Activated CD8-positive, alpha-beta memory T cell treated with anti-CD3 and anti-CD28 coated beads for 36 hours (primary cell): ENCODE results near the gene ZNF605. TPM values are rescaled to one million over a fixed set of nuclear protein-coding genes. Genes with fewer than 3 reads are reported as not detected.

ENCODE experiments used
- CTCF ChIA-PET: fragments of 350-600 bp; sonication (Branson Sonifier 250); formaldehyde crosslinking; loops from one replicate; lab custom pipeline; 2021; ENCODE audit warnings: antibody characterized with exemption; lab: Charles Lee
- POLR2A ChIA-PET: fragments of 350-600 bp; sonication (Branson Sonifier 250); formaldehyde crosslinking; loops from one replicate; lab custom pipeline; 2021; ENCODE audit warnings: antibody characterized with exemption; lab: Charles Lee
- total RNA-seq, 2 experiments: library from RNA; stranded (reverse); gene quantifications; one replicate each; pipeline ENCODE4 v1.2.3, GENCODE V29; 2021

The ZNF605 gene
- total RNA-seq, 2 experiments from 2014 or later = 5.3 to 6.9 TPM

DNA sequence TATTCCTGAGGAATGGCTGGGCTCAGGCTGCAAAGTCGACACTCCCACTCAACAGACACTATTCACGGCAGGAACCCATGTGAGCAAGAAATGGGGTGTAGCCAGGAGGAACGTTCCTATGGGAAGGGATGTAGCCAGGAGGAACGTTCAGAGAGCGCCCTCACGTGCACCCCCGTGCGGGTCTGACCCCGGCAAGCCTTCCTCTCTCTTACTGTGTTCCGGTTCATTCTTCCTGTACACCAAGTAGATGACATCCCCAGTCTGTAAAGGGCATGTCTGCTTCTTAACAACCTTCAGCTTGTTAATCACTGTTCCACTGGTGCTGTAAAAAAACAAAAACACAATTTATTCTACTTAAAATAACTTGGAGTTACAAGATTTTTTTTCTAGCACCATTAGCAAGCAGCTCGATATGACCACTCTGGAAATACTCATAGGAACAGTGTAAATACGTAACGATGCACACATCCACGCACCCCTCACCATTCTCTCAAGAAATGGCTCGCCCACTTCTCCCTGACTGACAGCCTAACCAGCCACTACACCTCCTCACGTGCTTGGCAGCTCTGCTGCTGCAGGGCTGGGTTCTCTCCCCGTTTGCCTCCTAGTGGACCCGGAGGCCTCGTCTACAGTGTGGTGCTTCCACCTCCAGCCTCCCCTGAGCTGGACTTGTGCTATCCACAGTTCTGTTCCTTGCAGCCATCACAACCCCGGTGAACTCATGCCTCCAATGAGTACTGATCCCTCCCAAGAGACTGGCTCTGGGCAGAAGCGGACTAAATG, 83.8 kb downstream of the ZNF605 start:
- POLR2A ChIA-PET = interaction anchor here (0.6 to 1.3 kb wide), 3 partner anchors 24 to 134 kb away, joined by 3 read pairs; partner anchors contain the start of gene GOLGA3
- CTCF ChIA-PET = interaction anchor here (1.4 kb wide), 1 partner anchor 32 kb away, joined by 5 read pairs; no protein-coding TSS in a partner anchor

DNA sequence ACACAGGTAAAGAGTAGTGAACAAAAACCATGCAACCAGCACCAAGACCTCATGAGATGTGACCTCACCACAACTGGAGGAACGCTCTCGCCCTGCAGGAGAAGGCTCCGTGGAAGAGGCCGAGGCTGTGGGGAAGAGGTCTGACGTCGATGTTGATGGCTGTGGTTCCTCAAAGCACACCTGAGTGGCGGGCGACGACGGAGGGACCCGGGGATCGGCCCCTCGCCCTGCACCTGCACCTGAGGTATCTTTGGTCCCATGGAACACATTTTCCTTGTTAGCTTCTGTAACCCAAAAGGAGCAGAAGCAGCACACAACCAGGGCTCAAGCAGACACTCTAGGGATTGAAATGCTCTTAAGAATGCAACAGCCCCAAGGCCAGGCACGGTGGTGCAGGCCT, 86.6 kb downstream of the ZNF605 start:
- CTCF ChIA-PET = no interaction called here
- POLR2A ChIA-PET = interaction anchor here (0.7 kb wide), 1 partner anchor 184 kb away, joined by 6 read pairs; no protein-coding TSS in a partner anchor

Other genes starting within 250 kb of the ZNF605 start
- gene PGAM5, start 245.5 kb downstream of the ZNF605 start, total RNA-seq = 100 to 1,000 TPM; 104 to 105 TPM
- 100 to 1,000 TPM; 117 to 119 TPM for gene ANKLE2, start 194.5 kb downstream of the ZNF605 start, total RNA-seq
- 10 to 100 TPM; 64.7 to 66.2 TPM for gene GOLGA3, start 127.4 kb downstream of the ZNF605 start, total RNA-seq
- gene CHFR, start 68.7 kb downstream of the ZNF605 start, total RNA-seq = 10 to 100 TPM; 50.4 to 54.6 TPM
- gene ZNF26, start 30.1 kb upstream of the ZNF605 start, total RNA-seq = 10 to 100 TPM; 13.0 to 14.2 TPM
- gene ZNF84, start 81.2 kb upstream of the ZNF605 start, total RNA-seq = 10 to 100 TPM; 13.8 to 17.0 TPM
- 10 to 100 TPM; 10.9 to 12.2 TPM for gene ZNF140, start 124.6 kb upstream of the ZNF605 start, total RNA-seq
- gene ZNF891, start 174.0 kb upstream of the ZNF605 start, total RNA-seq = 1 to 10 TPM; 1.9 to 2.0 TPM
- gene ZNF10, start 174.3 kb upstream of the ZNF605 start, total RNA-seq = 1 to 10 TPM; 3.2 to 4.0 TPM
- gene ZNF268, start 225.2 kb upstream of the ZNF605 start, total RNA-seq = 10 to 100 TPM; 18.6 to 19.6 TPM